Osteoblast (primary cell): ENCODE results near the gene MXRA5. TPM values are rescaled to one million over a fixed set of nuclear protein-coding genes. Genes with fewer than 3 reads are reported as not detected.

Experiments
- DNase-seq: peaks from one replicate; pipeline ENCODE4 v3.0.0; 2011; ENCODE audit warnings: low spot score, mixed read lengths; ENCODE audit not compliant: insufficient read length; ENCODE audit errors: missing footprints
- H2AFZ ChIP-seq: 2 replicates; pipeline ENCODE4 v1.6.0; 2011; ENCODE audit warnings: mild to moderate bottlenecking, low read length
- H3K27ac ChIP-seq: 2 replicates; pipeline ENCODE4 v1.5.1; 2011; ENCODE audit warnings: mild to moderate bottlenecking, low read depth, low read length, moderate library complexity
- H3K27me3 ChIP-seq: 2 replicates; pipeline ENCODE4 v1.6.0; 2012; ENCODE audit warnings: mild to moderate bottlenecking, control low read depth, inconsistent platforms, low read length, moderate library complexity; ENCODE audit not compliant: insufficient read depth
- H3K36me3 ChIP-seq: 2 replicates; pipeline ENCODE4 v1.5.1; 2011; ENCODE audit warnings: mild to moderate bottlenecking, low read length, control low read depth, moderate library complexity; ENCODE audit not compliant: insufficient read depth
- H3K4me1 ChIP-seq: 2 replicates; pipeline ENCODE4 v1.5.1; 2011; ENCODE audit warnings: mild to moderate bottlenecking, low read length, control low read depth, moderate library complexity; ENCODE audit not compliant: insufficient read depth
- H3K4me2 ChIP-seq: 2 replicates; pipeline ENCODE4 v1.6.0; 2011; ENCODE audit warnings: mild to moderate bottlenecking, low read length; ENCODE audit not compliant: insufficient read depth
- H3K4me3 ChIP-seq: fragments of 200-600 bp; sonication (generic); 3 replicates; pipeline ENCODE4 v1.5.1; 2012; ENCODE audit warnings: mild to moderate bottlenecking, low read length, inconsistent platforms; ENCODE audit not compliant: insufficient read depth
- H3K79me2 ChIP-seq: 2 replicates; pipeline ENCODE4 v1.6.0; 2012; ENCODE audit warnings: mild to moderate bottlenecking, low read length, control low read depth, inconsistent platforms; ENCODE audit not compliant: insufficient read depth
- H3K9me3 ChIP-seq: 2 replicates; pipeline ENCODE4 v1.5.1; 2011; ENCODE audit warnings: low read depth, low read length, control low read depth
- H4K20me1 ChIP-seq: 2 replicates; pipeline ENCODE4 v1.6.0; 2012; ENCODE audit warnings: mild to moderate bottlenecking, low read length, control low read depth; ENCODE audit not compliant: insufficient read depth
- total RNA-seq: library from RNA; depleted of rRNA; stranded (reverse); fragments of >200 nt; gene quantifications from 2 replicates; pipeline ENCODE4 v1.2.3, GENCODE V29; 2012
- TF ChIP-seq, protein P1 (sequence below): IDR thresholded peaks from 2 replicates; pipeline ENCODE4 v1.5.1; 2011; ENCODE audit warnings: mild to moderate bottlenecking, low read depth, low read length, moderate library complexity; ENCODE audit errors: extremely low read depth

Gene MXRA5
- total RNA-seq, 1 donor, result 27.9 TPM

DNA sequence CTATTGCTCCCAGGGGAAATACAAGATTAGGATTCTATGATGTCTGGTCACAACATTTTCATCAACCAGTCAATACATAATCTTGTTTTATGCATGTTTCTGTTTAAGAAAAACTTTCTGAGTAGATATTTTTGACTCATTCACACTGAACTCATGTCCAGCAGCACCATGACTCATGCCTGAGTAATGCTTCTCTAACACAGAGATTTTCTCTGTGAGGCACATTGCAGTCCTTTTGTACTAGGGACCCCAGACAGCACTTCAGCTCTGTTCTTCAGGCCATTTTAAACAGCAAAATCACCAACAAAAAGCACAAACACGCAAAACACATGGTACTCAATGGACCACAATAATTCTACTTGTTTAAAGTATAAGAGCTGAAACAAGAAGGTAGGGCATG, 83.6 kb downstream of the MXRA5 start:
- no peak for DNase-seq
- H3K36me3 ChIP-seq, result no peaks in the 10 kb centered on the region
- H4K20me1 ChIP-seq, result no peaks in the 10 kb centered on the region
- H3K4me3 ChIP-seq, result no peak overlapping the region
- no peaks in the 10 kb centered on the region for H3K9me3 ChIP-seq
- no peak overlapping the region for H2AFZ ChIP-seq
- peak overlapping the region; percentile 63 for H3K4me2 ChIP-seq
- no peaks in the 10 kb centered on the region for H3K27me3 ChIP-seq
- H3K79me2 ChIP-seq, result no peaks in the 10 kb centered on the region
- TF ChIP-seq, protein P1, sequence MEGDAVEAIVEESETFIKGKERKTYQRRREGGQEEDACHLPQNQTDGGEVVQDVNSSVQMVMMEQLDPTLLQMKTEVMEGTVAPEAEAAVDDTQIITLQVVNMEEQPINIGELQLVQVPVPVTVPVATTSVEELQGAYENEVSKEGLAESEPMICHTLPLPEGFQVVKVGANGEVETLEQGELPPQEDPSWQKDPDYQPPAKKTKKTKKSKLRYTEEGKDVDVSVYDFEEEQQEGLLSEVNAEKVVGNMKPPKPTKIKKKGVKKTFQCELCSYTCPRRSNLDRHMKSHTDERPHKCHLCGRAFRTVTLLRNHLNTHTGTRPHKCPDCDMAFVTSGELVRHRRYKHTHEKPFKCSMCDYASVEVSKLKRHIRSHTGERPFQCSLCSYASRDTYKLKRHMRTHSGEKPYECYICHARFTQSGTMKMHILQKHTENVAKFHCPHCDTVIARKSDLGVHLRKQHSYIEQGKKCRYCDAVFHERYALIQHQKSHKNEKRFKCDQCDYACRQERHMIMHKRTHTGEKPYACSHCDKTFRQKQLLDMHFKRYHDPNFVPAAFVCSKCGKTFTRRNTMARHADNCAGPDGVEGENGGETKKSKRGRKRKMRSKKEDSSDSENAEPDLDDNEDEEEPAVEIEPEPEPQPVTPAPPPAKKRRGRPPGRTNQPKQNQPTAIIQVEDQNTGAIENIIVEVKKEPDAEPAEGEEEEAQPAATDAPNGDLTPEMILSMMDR, result no peak
- peaks cover 22% of the 10 kb centered on the region for H3K4me1 ChIP-seq
- H3K27ac ChIP-seq, result peak overlapping the region; percentile 66
